HepG2 (cell line): ENCODE data around the gene VEZT. TPM values are rescaled to one million over a fixed set of nuclear protein-coding genes. Genes with fewer than 3 reads are reported as not detected.

ENCODE experiments used
- ATM ChIP-seq: fragments of 450-650 bp; IDR thresholded peaks from 2 replicates; pipeline ENCODE4 v1.7.1; 2017; ENCODE audit warnings: mild to moderate bottlenecking, borderline replicate concordance
- FOXO1 ChIP-seq: sonication (generic); formaldehyde crosslinking; IDR thresholded peaks from 2 replicates; pipeline ENCODE4 v1.4.0; 2020; ENCODE audit warnings: missing genetic modification reagents
- GRHL1 ChIP-seq: sonication (generic); formaldehyde crosslinking; conservative IDR thresholded peaks from 2 replicates; pipeline ENCODE4 v1.8.0; 2022; ENCODE audit warnings: missing genetic modification reagents
- HOXA7 ChIP-seq: sonication (generic); formaldehyde crosslinking; IDR thresholded peaks from 2 replicates; pipeline ENCODE4 v1.8.1; 2022; ENCODE audit warnings: mild to moderate bottlenecking, missing genetic modification reagents, moderate library complexity
- IKZF4 ChIP-seq: sonication (generic); formaldehyde crosslinking; IDR thresholded peaks from 2 replicates; pipeline ENCODE4 v1.5.1; 2020; ENCODE audit warnings: borderline replicate concordance, mild to moderate bottlenecking, low read depth, missing genetic modification reagents; ENCODE audit errors: not compliant biosample characterization
- NFIC ChIP-seq: IDR thresholded peaks from 2 replicates; pipeline ENCODE4 v1.6.1; 2012; ENCODE audit warnings: mild to moderate bottlenecking, low read length, inconsistent platforms
- NR3C1 ChIP-seq: sonication (generic); formaldehyde crosslinking; IDR thresholded peaks from 2 replicates; pipeline ENCODE4 v1.4.0; 2020; ENCODE audit warnings: missing genetic modification reagents
- NRL ChIP-seq: sonication (generic); formaldehyde crosslinking; IDR thresholded peaks from 2 replicates; pipeline ENCODE4 v1.5.0; 2020; ENCODE audit warnings: missing genetic modification reagents, mild to moderate bottlenecking, moderate library complexity, borderline replicate concordance
- TARDBP ChIP-seq: sonication (generic); formaldehyde crosslinking; IDR thresholded peaks from 2 replicates; pipeline ENCODE4 v1.8.0; 2022; ENCODE audit warnings: mild to moderate bottlenecking, missing genetic modification reagents
- ZBTB49 ChIP-seq: sonication (generic); formaldehyde crosslinking; IDR thresholded peaks from 2 replicates; pipeline ENCODE4 v1.4.0; 2020; ENCODE audit warnings: missing genetic modification reagents, borderline replicate concordance
- ZNF20 ChIP-seq: sonication (generic); formaldehyde crosslinking; IDR thresholded peaks from 2 replicates; pipeline ENCODE4 v1.4.0; 2020; ENCODE audit warnings: mild to moderate bottlenecking, moderate library complexity, missing genetic modification reagents
- ZNF513 ChIP-seq: sonication (generic); formaldehyde crosslinking; conservative IDR thresholded peaks from 2 replicates; pipeline ENCODE4 v1.5.0; 2020; ENCODE audit warnings: missing genetic modification reagents
- ZNF530 ChIP-seq: sonication (generic); formaldehyde crosslinking; IDR thresholded peaks from 2 replicates; pipeline ENCODE4 v1.5.0; 2020; ENCODE audit warnings: low read depth, mild to moderate bottlenecking, missing genetic modification reagents
- ZNF672 ChIP-seq: sonication (generic); formaldehyde crosslinking; IDR thresholded peaks from 2 replicates; pipeline ENCODE4 v1.8.1; 2022; ENCODE audit warnings: missing genetic modification reagents
- ZNF678 ChIP-seq: sonication (generic); formaldehyde crosslinking; IDR thresholded peaks from 2 replicates; pipeline ENCODE4 v1.4.0; 2020; ENCODE audit warnings: mild to moderate bottlenecking, missing genetic modification reagents
- polyA plus RNA-seq, 8 experiments: library from polyadenylated mRNA; depleted of rRNA in 3 of 8; stranded (reverse) in 7 of 8; unstranded in 1 of 8; fragments of >200 nt; fragmentation: Illumina TruSeq in 4 of 8; extraction: Trizol in 4 of 8; gene quantifications; 2 replicates each; pipeline versions ENCODE4 v1.2.1 to v1.2.3, GENCODE V29; 2011 to 2016; ENCODE audit warnings: low read depth in 4 of 8, missing spikeins in 1 of 8, mixed read lengths in 1 of 8; ENCODE audit not compliant: insufficient read depth in 1 of 8
- total RNA-seq, 5 experiments: library from RNA; depleted of rRNA; stranded (reverse); fragments of >200 nt; fragmentation: Illumina TruSeq; extraction: Trizol; gene quantifications; 2 replicates each; pipeline ENCODE4 v1.2.3, GENCODE V29; 2016; ENCODE audit warnings: low read depth in 1 of 5

VEZT gene
- total and polyA plus RNA-seq, 2 of the 13 experiments (the other 11 are each of a cell fraction or from before 2014, with no cell fraction given), result 35.5 to 51.6 TPM

GRCh38 chr12:95336387-95337067 lies 118.9 kb downstream of the VEZT start (continued):
- no peak for TF ChIP-seq ZNF678 (CRISPR knock-in tag)
- TF ChIP-seq ZNF20 (CRISPR knock-in tag), result no peak
- no peak for TF ChIP-seq IKZF4 (CRISPR knock-in tag)
- TF ChIP-seq TARDBP (CRISPR knock-in tag), result no peak
- no peak for TF ChIP-seq ZBTB49
- peak; percentile 64; the same call in 1 of the 2 replicates for TF ChIP-seq FOXO1 (CRISPR knock-in tag)
- no peak for TF ChIP-seq NRL (CRISPR knock-in tag)
- TF ChIP-seq GRHL1 (CRISPR knock-in tag), result no peak
- no peak for TF ChIP-seq ZNF513 (CRISPR knock-in tag)
- TF ChIP-seq HOXA7 (CRISPR knock-in tag), result no peak
- no peak for TF ChIP-seq NR3C1 (CRISPR knock-in tag)
- TF ChIP-seq ATM, result no peak
- no peak for TF ChIP-seq NFIC
- TF ChIP-seq ZNF672 (CRISPR knock-in tag), result no peak
- TF ChIP-seq ZNF530 (CRISPR knock-in tag), result no peak
